AG04450 (cell line): ENCODE data around the gene IL1RN. TPM values are rescaled to one million over a fixed set of nuclear protein-coding genes. Genes with fewer than 3 reads are reported as not detected.
A peak's percentile ranks its signal among the peaks of the same experiment; 100 is the strongest.

Experiments used
- CTCF ChIA-PET: fragments of 300-600, 350-600 bp; formaldehyde crosslinking; extraction: SDS; loops from one replicate; lab custom pipeline; 2022; ENCODE audit warnings: antibody characterized with exemption, inconsistent platforms; lab: Charles Lee
- POLR2A ChIA-PET: fragments of 350-600 bp; formaldehyde crosslinking; extraction: SDS; loops from one replicate; lab custom pipeline; 2021; ENCODE audit warnings: antibody characterized with exemption, inconsistent platforms; lab: Yijun Ruan, JAX
- DNase-seq: peaks from one replicate; pipeline ENCODE4 v3.0.0-alpha.2; 2011; ENCODE audit warnings: low read depth, low spot score
- H3K27ac ChIP-seq: one replicate; pipeline ENCODE4 v1.5.1; 2012; ENCODE audit warnings: low read depth, low read length, control low read depth
- H3K27me3 ChIP-seq: one replicate; pipeline ENCODE4 v1.6.0; 2012; ENCODE audit warnings: low read length; ENCODE audit not compliant: control insufficient read depth, insufficient read depth
- H3K4me3 ChIP-seq: 2 replicates; pipeline ENCODE4 v1.5.1; 2011; ENCODE audit warnings: mild to moderate bottlenecking, low read depth, low read length, control low read depth
- H3K9me3 ChIP-seq: 2 replicates; pipeline ENCODE4 v1.5.1; 2012; ENCODE audit warnings: low read length; ENCODE audit not compliant: control insufficient read depth, insufficient read depth
- CTCF ChIP-seq: IDR thresholded peaks from 2 replicates; pipeline ENCODE4 v1.5.1; 2011; ENCODE audit warnings: low read depth, low read length, control low read depth, inconsistent platforms
- polyA plus RNA-seq: library from polyadenylated mRNA; depleted of rRNA; stranded (reverse); fragments of >200 nt; gene quantifications from 2 replicates; pipeline ENCODE4 v1.2.3, GENCODE V29; 2011

The IL1RN gene
- polyA plus RNA-seq, 1 experiment, result not detected

GRCh38 chr2:113133704-113134598 lies 6.6 kb downstream of the IL1RN start:
- H3K9me3 ChIP-seq, result no peaks in the 10 kb centered on the region
- H3K4me3 ChIP-seq, result no peak overlapping the region
- H3K27ac ChIP-seq, result no peak overlapping the region
- H3K27me3 ChIP-seq, result peaks cover 32% of the 10 kb centered on the region
- ChIA-PET CTCF (interaction anchor here (1.4 to 10.4 kb wide), 3 partner anchors 68 to 256 kb away, joined by 23 to 218 read pairs (median 200); no protein-coding TSS in a partner anchor), POLR2A (no interaction called here)
- no peak for TF ChIP-seq CTCF
- DNase-seq, result no peak

- no peak for DNase-seq
- peaks cover 30% of the 10 kb centered on the region for H3K27me3 ChIP-seq
- POLR2A ChIA-PET, result no interaction called here
- CTCF ChIA-PET, result interaction anchor here (4.9 to 10.4 kb wide), 3 partner anchors 18 to 255 kb away, joined by 18 to 218 read pairs (median 200); no protein-coding TSS in a partner anchor
- no peak for TF ChIP-seq CTCF
- H3K4me3 ChIP-seq, result no peak overlapping the region
- no peak overlapping the region for H3K27ac ChIP-seq
- H3K9me3 ChIP-seq, result no peaks in the 10 kb centered on the region
These were observed 7.3 kb downstream of the IL1RN start for GRCh38 chr2:113134717-113135116.

GRCh38 chr2:113135317-113135716 lies 7.9 kb downstream of the IL1RN start:
- Histone ChIP-seq H3K27me3 (peaks cover 29% of the 10 kb centered on the region), H3K27ac (no peak overlapping the region), H3K4me3 (no peak overlapping the region), H3K9me3 (no peaks in the 10 kb centered on the region)
- no peak for DNase-seq
- POLR2A ChIA-PET, result no interaction called here
- CTCF ChIA-PET, result interaction anchor here (1.5 to 10.4 kb wide), 5 partner anchors 18 to 254 kb away, joined by 3 to 218 read pairs (median 28); no protein-coding TSS in a partner anchor
- no peak for TF ChIP-seq CTCF

GRCh38 chr2:113136828-113137775 lies 9.7 kb downstream of the IL1RN start:
- Histone ChIP-seq H3K9me3 (no peaks in the 10 kb centered on the region), H3K27me3 (peaks cover 27% of the 10 kb centered on the region), H3K27ac (no peak overlapping the region), H3K4me3 (no peak overlapping the region)
- peak; percentile 67 for TF ChIP-seq CTCF
- ChIA-PET CTCF (interaction anchor here (0.6 to 10.4 kb wide), 55 partner anchors 8 to 262 kb away, joined by 3 to 218 read pairs (median 6); no protein-coding TSS in a partner anchor), POLR2A (no interaction called here)
- DNase-seq, result peak; percentile 8
